Aorta (tissue), 5 donors: ENCODE results near the gene BSND. TPM values are rescaled to one million over a fixed set of nuclear protein-coding genes. Genes with fewer than 3 reads are reported as not detected.

ENCODE experiments used
- ATAC-seq: fragments of 200-7000 bp; cut with Tn5 transposase; one replicate; pipeline ENCODE4 v1.9.1; 2022; ENCODE audit warnings: moderate library complexity; ENCODE audit not compliant: low FRiP score
- DNase-seq, 2 donors: peaks; one replicate each; pipeline ENCODE4 v3.0.0-alpha.2; 2020
- H3K27ac ChIP-seq, 2 donors: one replicate each; pipeline ENCODE4 v1.5.1; 2013; ENCODE audit warnings: low read length in 2 of 2, mild to moderate bottlenecking in 2 of 2, moderate library complexity in 2 of 2, control low read depth in 1 of 2, inconsistent platforms in 1 of 2, low read depth in 1 of 2
- H3K27me3 ChIP-seq, 2 donors: one replicate each; pipeline ENCODE4 v1.6.1; 2013; ENCODE audit warnings: control low read depth in 1 of 2, low read length in 1 of 2, mild to moderate bottlenecking in 1 of 2, moderate library complexity in 1 of 2; ENCODE audit not compliant: insufficient read depth in 2 of 2, control insufficient read depth in 1 of 2
- H3K36me3 ChIP-seq, 2 donors: one replicate each; pipeline ENCODE4 v1.6.1; 2013; ENCODE audit warnings: control low read depth in 1 of 2, low read length in 1 of 2, mild to moderate bottlenecking in 1 of 2; ENCODE audit not compliant: insufficient read depth in 2 of 2, control insufficient read depth in 1 of 2
- H3K4me1 ChIP-seq, 2 donors: one replicate each; pipeline ENCODE4 v1.6.1; 2013; ENCODE audit warnings: low read length in 2 of 2, control low read depth in 1 of 2, mild to moderate bottlenecking in 1 of 2, moderate library complexity in 1 of 2; ENCODE audit not compliant: insufficient read depth in 2 of 2, control insufficient read depth in 1 of 2
- H3K4me3 ChIP-seq, 2 donors: one replicate each; pipeline ENCODE4 v1.5.1; 2013; ENCODE audit warnings: low read length in 2 of 2, control low read depth in 1 of 2, mild to moderate bottlenecking in 1 of 2
- H3K9me3 ChIP-seq: one replicate; pipeline ENCODE4 v1.6.1; 2013; ENCODE audit warnings: mild to moderate bottlenecking, low read length; ENCODE audit not compliant: control insufficient read depth
- WGBS, 2 donors: extraction: QIAGEN DNeasy Blood & Tissue Kit; methylation state at CpG; one replicate each; pipeline ENCODE4 v1.1.7; 2013; 5-methylcytosine and 5-hydroxymethylcytosine counted together
- intact Hi-C, 2 donors: fragments of 100-400 bp; cut with DNase I; formaldehyde crosslinking; loops; one replicate each; pipeline versions ENCODE4 v1.14.2 to v1.15.0; 2022
- long read RNA-seq, 2 donors: library from polyadenylated mRNA; unstranded; transcript quantifications; one replicate each; pipeline ENCODE4 v2.0.0, GENCODE V29; 2020 to 2021
- polyA plus RNA-seq, 2 donors: library from polyadenylated mRNA; stranded (reverse); fragments of 200-250 nt; gene quantifications; one replicate each; pipeline ENCODE4 v1.2.3, GENCODE V29; 2013
- total RNA-seq, 2 donors: library from RNA; stranded (reverse); fragmentation: NEBNext Ultra II Directional; extraction: Animal tissue kit (Norgen Biotek cat#: 25700); gene quantifications; one replicate each; pipeline ENCODE4 v1.2.1, GENCODE V29; 2021
- donor health status: healthy with polysubstance abuse.
- donor health status: Bipolar disorder and iron deficiency.
- donor health status: DM: no; HTN: no; CAD: no.
- donor health status: DM: no; HTN: no; CAD: no.
- donor health status: DM: yes; HTN: yes; CAD: no.

Gene BSND
- total RNA-seq, result not detected
- not detected for polyA plus RNA-seq
- long read RNA-seq, donor 1, result 0 reads
- long read RNA-seq, donor 2, result 0 reads

DNA sequence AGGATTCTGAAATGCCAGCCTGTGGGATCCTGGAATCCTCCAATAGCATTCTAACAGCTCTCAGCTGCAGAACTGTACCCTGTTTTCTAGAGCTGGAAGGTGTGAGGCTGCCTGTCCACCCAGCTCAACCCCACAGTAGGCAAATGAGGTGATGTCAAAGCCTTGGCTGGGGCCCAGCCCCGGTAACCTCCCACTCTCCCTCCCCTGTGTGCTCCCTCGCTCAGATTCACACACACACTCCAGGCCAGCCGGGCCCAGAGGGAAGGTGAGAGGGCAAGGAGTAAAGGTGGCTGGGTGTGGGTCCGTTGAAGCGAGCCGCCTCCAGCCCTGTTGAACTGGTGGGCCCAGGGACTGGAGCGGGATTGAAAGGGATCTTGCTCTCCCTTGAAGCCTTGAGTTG lies at the start of gene BSND:
TSS of gene BSND (plus strand) at position 257 of the 400 bp plus-strand sequence. CDS start 254 bp downstream, outside the sequence.
- WGBS, 2 donors, result 78 to 82% methylated on average over 7 of the region's 7 CpGs
- no peak for DNase-seq
- no peaks in the 10 kb centered on the region for H3K36me3 ChIP-seq
- intact Hi-C loops, result no loop called here
- no peaks in the 10 kb centered on the region for H3K4me1 ChIP-seq
- no peak within 1 kb of the TSS for H3K27ac ChIP-seq
- H3K9me3 ChIP-seq, result no peaks in the 10 kb centered on the region
- ATAC-seq, result no peak
- no peaks in the 10 kb centered on the region for H3K27me3 ChIP-seq
- H3K4me3 ChIP-seq, result no peak within 1 kb of the TSS

DNA sequence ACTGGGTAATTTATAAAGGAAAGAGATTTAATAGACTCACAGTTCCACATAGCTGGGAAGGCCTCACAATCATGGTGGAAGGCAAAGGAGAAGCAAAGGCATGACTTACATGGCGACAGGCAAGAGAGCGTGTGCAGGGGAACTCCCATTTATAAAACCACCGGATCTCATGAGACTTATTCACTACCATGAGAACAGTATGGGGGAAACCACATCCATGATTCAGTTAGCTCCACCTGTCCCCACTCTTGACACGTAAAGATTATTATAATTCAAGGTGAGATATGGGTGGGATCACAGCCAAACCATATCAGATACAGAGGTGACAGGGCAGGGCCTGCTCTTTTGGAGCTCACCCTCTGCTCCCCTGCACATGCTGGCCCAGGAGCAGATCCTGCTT lies 49.7 kb upstream of the BSND start:
- Histone ChIP-seq H3K27ac (no peak overlapping the region), H3K9me3 (no peaks in the 10 kb centered on the region), H3K4me3 (no peak overlapping the region), H3K36me3 (no peaks in the 10 kb centered on the region), H3K4me1 (no peaks in the 10 kb centered on the region), H3K27me3 (no peaks in the 10 kb centered on the region)
- WGBS, 2 donors, result 91 to 94% methylated on average over 4 of the region's 4 CpGs
- ATAC-seq, result no peak
- DNase-seq, result no peak
- intact Hi-C loops, result no loop called here

DNA sequence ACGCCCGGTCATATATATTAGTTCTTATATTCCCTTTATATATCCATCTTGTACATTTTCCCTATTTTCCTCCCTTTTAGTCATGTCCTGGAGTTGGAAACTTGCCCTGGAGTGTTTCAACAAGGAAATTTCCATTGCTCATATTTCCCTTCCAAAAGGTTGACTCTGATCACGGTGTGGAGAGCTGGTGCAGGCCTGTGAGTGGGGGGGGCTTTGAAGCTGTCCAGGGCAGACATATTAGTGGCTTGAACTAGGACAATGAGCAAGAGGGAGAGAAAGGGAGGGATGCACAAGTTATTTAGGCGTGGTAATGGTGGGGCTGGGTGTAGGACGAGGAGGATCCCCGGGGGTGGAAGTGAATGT lies 48.7 kb upstream of the BSND start:
- H3K4me1 ChIP-seq, result no peaks in the 10 kb centered on the region
- DNase-seq (no peak), ATAC-seq (peak; percentile 16)
- 55 to 56% methylated on average over 6 of the region's 6 CpGs for whole genome bisulfite sequencing, 2 donors
- intact Hi-C loops, result loop anchor here (1.0 kb wide), 2 partner anchors 46 to 72 kb away; no protein-coding TSS in a partner anchor
- no peaks in the 10 kb centered on the region for H3K36me3 ChIP-seq
- H3K9me3 ChIP-seq, result no peaks in the 10 kb centered on the region
- no peak overlapping the region for H3K4me3 ChIP-seq
- H3K27me3 ChIP-seq, result no peaks in the 10 kb centered on the region
- H3K27ac ChIP-seq, result no peak overlapping the region

DNA sequence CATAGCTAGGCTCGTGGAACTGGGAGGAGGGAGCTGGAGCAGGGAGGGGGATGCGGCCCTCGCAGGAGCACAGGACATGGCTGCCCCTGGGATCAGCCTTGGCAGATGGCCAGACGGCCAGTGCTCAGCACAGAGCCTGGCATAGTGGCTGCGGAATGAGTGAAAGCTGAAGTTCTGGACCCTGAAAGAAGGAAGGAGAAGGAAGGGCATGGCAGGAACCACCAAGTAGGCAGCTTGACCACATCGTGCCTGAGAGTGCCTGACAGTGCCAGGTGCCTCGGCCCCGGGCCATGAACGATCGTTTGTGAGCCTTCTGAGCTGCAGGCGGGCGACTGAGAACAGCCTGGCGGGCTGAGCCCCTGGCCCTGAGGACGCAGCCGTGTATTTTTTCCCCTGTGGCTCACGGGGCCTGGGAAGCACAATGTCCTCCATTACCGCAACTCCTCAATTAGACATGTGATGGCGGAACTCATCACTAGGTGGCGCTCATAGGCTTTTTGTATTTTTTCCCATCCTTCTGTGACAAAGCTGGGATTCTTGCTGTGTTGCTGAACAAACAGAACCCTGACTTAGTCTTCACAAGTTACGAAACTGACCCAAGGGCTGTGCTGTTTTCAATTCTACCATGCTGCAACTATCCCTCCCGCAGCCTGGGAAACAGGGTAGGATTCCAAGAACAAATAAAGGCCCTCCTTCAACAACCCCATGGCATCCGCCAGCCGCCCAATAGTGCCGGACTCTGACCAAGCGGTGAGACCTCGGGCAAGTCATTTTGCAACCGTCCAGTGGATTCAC lies 48.2 kb upstream of the BSND start:
- Histone ChIP-seq H3K36me3 (no peaks in the 10 kb centered on the region), H3K27ac (peak overlapping the region in 1 of 2 donors; percentile 64), H3K4me3 (no peak overlapping the region), H3K27me3 (no peaks in the 10 kb centered on the region), H3K9me3 (no peaks in the 10 kb centered on the region), H3K4me1 (no peaks in the 10 kb centered on the region)
- 18 to 28% methylated on average over 27 of the region's 27 CpGs for WGBS, 2 donors
- ATAC-seq (peak; percentile 92), DNase-seq (peak; percentile 75 to 84)
- intact Hi-C loops, result loop anchor here (1.0 kb wide), 2 partner anchors 46 to 72 kb away; no protein-coding TSS in a partner anchor

DNA sequence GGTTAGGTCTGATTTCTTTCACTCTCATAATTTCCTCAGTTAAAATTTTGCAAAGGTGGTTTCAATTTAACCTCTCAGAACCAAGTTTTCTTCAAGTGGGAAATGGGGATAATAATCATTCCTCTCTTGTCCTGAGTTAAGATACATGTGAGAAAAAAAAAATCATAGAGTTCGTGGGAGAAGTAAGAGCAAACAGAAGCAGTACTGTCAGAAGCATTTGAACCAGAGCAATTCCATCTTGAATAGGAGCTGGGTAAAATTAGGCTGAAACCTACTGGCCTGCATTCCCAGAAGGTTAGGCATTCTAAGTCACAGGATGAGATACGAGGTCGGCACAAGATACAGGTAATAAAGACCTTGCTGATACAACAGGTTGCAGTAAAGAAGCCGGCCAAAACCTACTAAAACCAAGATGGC lies 46.9 kb upstream of the BSND start:
- Histone ChIP-seq H3K4me1 (no peaks in the 10 kb centered on the region), H3K36me3 (no peaks in the 10 kb centered on the region), H3K27me3 (no peaks in the 10 kb centered on the region), H3K27ac (no peak overlapping the region), H3K9me3 (no peaks in the 10 kb centered on the region), H3K4me3 (no peak overlapping the region)
- intact Hi-C loops, result no loop called here
- 91 to 92% methylated on average over 4 of the region's 4 CpGs for WGBS, 2 donors
- ATAC-seq, result no peak
- DNase-seq, result no peak

DNA sequence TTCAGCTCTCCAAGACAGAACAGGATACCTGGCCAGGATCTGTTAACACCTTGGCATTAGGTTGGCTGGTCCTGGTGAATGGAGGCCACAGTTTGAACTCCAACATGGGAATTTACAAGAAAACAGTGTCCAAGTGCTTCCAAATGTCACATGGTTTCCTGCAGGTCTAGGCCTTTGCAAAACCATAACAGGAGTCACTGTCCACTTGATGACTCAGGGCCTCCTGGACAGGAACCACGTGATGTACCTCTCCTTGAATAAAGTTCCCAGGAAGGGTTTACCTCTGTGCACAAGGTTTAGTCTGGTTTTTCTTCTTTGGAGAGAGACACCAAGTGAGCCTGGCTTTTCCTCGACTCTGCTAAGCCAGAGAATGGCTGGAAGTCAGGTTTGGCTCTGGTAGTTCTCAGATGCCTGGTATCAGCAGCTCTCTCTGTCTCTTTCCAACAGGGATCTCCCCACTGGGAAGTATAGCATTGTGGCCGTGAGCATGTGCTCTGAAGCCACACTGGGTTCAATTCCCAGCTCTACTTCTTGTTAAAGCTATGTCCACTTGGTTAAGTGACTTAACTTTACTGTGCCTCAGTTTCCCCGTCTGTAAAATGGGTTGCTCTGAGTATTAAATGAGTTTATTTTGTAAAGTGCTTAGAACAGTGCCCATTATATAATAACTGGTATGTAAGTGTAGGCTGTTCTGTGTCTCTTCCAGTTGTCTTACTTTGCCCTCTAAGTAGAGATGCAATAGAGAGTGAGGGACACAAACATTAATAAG lies 45.6 kb upstream of the BSND start:
- no peaks in the 10 kb centered on the region for H3K27me3 ChIP-seq
- peaks cover 1% of the 10 kb centered on the region for H3K9me3 ChIP-seq
- DNase-seq (no peak), ATAC-seq (no peak)
- no peak overlapping the region for H3K4me3 ChIP-seq
- intact Hi-C loops, result no loop called here
- no peaks in the 10 kb centered on the region for H3K4me1 ChIP-seq
- no peak overlapping the region for H3K27ac ChIP-seq
- H3K36me3 ChIP-seq, result no peaks in the 10 kb centered on the region
- WGBS, 2 donors, result 82 to 87% methylated on average over 4 of the region's 4 CpGs

DNA sequence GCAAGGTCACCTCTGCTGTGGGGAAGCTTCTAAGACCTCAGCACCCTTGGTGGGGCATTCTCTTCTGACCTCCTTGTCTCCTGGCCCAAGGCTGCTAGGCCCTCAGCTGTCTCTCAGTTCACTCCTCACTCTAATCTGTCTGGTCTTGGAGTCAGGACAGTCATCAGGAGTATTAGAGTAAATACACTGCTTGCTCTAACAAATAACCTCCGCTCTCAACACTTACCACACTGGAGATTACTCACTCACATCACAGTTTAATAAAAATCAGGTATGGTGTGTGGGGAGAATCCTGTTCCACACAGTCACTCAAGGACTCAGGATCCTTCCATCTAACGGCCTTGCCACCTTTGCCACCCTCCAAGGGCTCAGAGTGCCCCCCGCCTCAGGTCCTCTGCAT lies 44.9 kb upstream of the BSND start:
- Histone ChIP-seq H3K9me3 (peaks cover 1% of the 10 kb centered on the region), H3K4me3 (no peak overlapping the region), H3K27ac (no peak overlapping the region), H3K4me1 (no peaks in the 10 kb centered on the region), H3K27me3 (no peaks in the 10 kb centered on the region), H3K36me3 (no peaks in the 10 kb centered on the region)
- intact Hi-C loops, result no loop called here
- WGBS, 2 donors, result 81 to 95% methylated on average over 3 of the region's 3 CpGs
- no peak for DNase-seq
- ATAC-seq, result no peak

DNA sequence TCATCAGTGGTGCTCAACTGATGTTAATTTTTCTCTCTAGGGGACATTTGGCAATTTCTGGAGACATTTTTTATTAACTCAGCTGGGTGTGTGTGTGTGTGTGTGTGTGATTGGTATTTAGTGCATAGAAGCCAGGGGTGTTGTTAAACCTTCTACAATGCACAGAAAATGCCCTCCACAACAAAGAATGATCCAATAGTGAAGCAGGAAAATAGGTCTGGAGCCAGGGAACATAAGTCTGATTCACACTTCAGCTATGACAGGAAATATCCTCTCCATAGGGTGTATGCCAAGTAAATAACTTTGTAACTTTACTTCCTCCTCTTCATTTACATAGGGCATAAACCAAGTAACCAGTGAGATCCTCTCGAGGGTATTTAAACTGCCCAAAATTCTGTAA lies 43.4 kb upstream of the BSND start:
- no peaks in the 10 kb centered on the region for H3K27me3 ChIP-seq
- H3K9me3 ChIP-seq, result peaks cover 1% of the 10 kb centered on the region
- DNase-seq (no peak), ATAC-seq (no peak)
- H3K4me1 ChIP-seq, result no peaks in the 10 kb centered on the region
- no peaks in the 10 kb centered on the region for H3K36me3 ChIP-seq
- no peak overlapping the region for H3K4me3 ChIP-seq
- 8 to 18% methylated on average over 1 of the region's 1 CpG for WGBS, 2 donors
- peak overlapping the region in 1 of 2 donors; percentile 52 for H3K27ac ChIP-seq
- intact Hi-C loops, result no loop called here
